Fibroblast of pulmonary artery (primary cell): Measurements from ENCODE around the gene NUP50.

ENCODE experiments used
- DNase-seq: peaks from one replicate; pipeline ENCODE4 v3.0.0-alpha.2; 2010; ENCODE audit warnings: low read depth
- H3K4me3 ChIP-seq: replicated peaks from 2 replicates; pipeline ENCODE4 v1.5.1; 2011; ENCODE audit warnings: low read depth, mild to moderate bottlenecking, control low read depth, low read length, moderate library complexity
- TF ChIP-seq, protein P1 (sequence below): IDR thresholded peaks from 2 replicates; pipeline ENCODE4 v1.5.1; 2011; ENCODE audit warnings: mild to moderate bottlenecking, control low read depth, low read length, inconsistent platforms; ENCODE audit errors: missing control alignments

Gene NUP50

DNA sequence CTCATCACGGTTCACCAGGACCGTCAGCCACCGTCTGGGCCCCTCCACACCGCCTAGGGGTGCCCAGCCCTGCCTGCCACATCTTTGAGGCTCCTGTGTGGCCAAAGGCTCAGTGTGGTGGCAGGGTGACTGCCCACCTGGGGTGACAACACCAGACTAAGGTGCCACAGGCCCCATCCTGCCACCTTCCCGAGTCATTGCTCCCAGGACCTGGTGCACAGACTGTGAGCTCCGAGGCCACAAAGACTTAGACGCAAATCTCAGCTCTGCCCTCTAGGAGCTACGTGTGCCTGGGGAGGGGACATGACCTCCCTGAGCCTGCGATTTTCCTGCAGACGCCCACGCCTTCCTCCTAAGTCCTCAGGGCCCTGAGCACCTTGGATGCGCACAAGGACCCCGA, 40.5 kb downstream of the NUP50 start:
- H3K4me3 ChIP-seq, result no peak overlapping the region
- DNase-seq, result no peak
- TF ChIP-seq, protein P1, sequence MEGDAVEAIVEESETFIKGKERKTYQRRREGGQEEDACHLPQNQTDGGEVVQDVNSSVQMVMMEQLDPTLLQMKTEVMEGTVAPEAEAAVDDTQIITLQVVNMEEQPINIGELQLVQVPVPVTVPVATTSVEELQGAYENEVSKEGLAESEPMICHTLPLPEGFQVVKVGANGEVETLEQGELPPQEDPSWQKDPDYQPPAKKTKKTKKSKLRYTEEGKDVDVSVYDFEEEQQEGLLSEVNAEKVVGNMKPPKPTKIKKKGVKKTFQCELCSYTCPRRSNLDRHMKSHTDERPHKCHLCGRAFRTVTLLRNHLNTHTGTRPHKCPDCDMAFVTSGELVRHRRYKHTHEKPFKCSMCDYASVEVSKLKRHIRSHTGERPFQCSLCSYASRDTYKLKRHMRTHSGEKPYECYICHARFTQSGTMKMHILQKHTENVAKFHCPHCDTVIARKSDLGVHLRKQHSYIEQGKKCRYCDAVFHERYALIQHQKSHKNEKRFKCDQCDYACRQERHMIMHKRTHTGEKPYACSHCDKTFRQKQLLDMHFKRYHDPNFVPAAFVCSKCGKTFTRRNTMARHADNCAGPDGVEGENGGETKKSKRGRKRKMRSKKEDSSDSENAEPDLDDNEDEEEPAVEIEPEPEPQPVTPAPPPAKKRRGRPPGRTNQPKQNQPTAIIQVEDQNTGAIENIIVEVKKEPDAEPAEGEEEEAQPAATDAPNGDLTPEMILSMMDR, result no peak

DNA sequence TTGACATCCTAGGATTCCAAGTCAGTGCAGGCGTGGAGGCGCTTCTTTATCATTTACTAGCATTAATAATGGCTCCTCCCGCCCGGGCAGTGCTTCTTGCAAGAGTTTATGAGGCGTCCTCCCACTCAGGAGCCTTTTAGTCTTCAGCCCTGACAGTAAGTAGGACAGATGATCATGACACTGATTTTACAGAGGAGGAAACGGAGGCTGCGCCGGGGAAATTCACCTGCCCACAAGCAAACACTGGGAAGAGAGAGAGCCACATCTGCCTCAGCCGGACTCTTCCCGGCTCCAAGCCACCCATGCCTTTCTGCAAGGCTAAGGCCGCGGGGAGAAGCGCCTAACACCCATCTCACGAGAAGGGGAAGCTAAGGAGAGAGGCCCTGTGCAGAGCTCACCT, 41.1 kb downstream of the NUP50 start:
- TF ChIP-seq, protein P1, result no peak
- DNase-seq, result no peak
- no peak overlapping the region for H3K4me3 ChIP-seq

DNA sequence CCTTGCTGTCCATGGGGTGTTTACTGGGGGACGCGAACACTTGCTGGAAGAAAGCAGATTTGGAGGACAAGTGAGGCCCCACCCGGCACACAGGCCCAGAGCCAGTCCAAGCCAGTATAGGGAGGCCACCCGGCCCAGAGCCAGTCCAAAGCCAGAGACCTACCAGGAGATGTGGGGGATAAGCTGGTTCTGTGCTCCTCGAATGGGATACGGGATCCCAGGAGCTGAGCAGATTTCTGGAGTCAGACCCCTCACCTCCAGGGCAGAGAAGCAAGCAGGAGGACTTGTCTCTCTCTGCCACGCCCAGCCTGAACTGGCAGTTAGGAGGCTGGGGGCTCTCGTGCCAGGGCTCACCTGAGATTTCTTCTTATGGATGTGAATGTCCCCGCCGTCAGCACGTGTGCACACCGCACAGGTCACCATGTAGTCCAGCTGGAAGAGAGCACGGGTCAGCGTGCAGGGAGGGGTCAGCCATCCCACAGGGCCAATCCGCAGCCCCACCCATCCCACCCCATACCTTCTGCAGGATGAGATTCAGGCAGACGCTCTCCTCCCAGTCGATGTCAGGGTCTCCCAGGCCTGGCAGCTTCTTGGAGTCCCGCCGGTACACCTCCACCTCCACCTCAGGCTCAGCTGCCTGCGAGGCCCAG, 41.7 kb downstream of the NUP50 start:
- DNase-seq, result no peak
- TF ChIP-seq, protein P1, result no peak

DNA sequence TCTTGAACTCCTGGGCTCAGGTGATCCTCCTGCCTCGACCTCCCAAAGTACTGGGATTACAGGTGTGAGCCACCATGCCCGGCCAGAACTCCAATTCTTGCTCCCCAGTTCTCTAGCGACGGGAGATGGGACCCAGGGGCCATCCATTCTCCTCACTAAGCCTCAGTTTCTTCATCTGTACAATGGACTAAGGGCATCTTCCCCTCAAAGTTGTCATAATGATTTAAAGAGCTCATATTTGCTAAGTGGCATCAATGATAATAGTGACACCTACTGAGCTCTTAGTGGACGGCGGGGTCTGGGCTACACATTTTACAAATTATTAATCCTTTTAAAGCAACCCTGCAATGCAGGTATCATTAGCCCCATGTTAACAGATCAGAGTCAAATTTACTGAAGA, 42.5 kb downstream of the NUP50 start:
- TF ChIP-seq, protein P1, result no peak
- H3K4me3 ChIP-seq, result no peak overlapping the region
- no peak for DNase-seq

More for the DNA sequence above, 41.7 kb downstream of the NUP50 start:
- no peak overlapping the region for H3K4me3 ChIP-seq

DNA sequence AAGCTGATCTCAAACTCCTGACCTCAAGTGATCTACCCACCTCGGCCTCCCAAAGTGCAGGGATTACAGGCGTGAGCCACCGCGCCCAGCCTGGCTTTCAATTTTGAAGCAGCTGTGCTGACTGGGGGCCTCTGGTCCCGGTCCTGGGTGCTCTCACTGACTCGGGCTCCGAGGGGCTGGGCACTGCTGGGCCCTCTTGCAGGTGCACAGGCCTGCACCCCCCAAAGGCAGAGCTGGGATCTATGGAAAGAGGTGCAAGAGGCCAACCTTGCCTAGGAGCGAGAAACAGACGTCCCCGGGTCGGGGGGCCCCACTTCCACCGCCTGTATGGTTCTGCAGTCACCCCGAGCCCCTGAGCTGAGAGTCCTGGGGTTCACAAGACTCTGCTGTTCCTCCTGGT, 43.8 kb downstream of the NUP50 start:
- TF ChIP-seq, protein P1, result no peak
- no peak for DNase-seq
- H3K4me3 ChIP-seq, result no peak overlapping the region

DNA sequence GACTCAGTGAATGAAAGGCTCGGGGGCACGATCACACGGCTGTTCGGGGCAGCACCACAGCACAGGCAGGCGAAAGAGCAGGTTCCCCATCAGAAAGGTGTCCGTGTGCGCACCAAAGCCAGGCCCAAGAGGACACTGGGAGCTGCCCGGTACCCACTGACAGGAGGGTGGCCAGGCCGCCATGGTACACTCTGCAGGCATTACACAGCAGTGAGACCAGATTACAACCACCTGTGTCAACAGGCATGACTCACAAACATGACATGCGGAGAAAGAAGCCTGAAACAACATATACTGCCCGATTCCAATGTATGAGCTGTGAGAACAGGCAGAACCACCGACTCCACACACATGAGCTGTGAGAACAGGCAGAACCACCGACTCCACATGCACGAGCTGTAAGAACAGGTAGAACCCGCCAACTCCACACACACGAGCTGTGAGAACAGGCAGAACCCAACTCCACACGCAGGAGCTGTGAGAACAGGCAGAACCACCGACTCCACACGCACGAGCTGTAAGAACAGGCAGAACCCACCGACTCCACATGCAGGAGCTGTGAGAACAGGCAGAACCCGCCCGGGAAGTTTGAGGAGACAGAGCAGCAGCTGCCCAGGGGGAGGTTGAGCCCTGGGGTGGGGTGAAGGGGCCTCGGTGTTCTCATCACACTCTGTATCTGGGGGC, 44.4 kb downstream of the NUP50 start:
- no peak for DNase-seq
- H3K4me3 ChIP-seq, result no peak overlapping the region
- TF ChIP-seq, protein P1, result no peak

DNA sequence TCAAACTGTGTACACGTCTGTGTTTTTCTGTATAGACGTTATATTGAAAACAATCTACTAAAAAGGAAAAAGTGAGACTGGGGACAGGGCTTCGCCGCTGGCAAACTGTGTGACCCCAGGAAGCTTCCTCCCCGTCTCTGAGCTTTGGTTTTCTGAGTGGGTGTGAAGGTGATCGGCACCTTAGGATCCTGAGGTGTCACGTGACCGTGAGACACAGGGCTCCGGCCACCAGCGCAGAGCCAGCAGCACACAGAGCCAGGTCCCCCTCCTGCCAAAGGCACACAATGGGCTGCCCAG, 44.9 kb downstream of the NUP50 start:
- DNase-seq, result no peak
- TF ChIP-seq, protein P1, result no peak
- H3K4me3 ChIP-seq, result no peak overlapping the region
